Esophagus squamous epithelium (tissue), 5 donors: ENCODE data around the gene IVD. TPM values are rescaled to one million over a fixed set of nuclear protein-coding genes. Genes with fewer than 3 reads are reported as not detected.

Experiments
- DNase-seq: peaks from one replicate; lab custom pipeline; 2025; lab: John Stamatoyannopoulos, UW
- H3K27ac ChIP-seq, 4 donors: fragments of 200-600 bp; sonication (generic); one replicate each; pipeline ENCODE4 v1.5.1; 2016 to 2019; ENCODE audit warnings: mild to moderate bottlenecking in 1 of 4
- H3K27me3 ChIP-seq, 4 donors: fragments of 200-600 bp; sonication (generic); 1 replicate in 3 of 4; 2 replicates in 1 of 4; pipeline versions ENCODE4 v1.5.1 to v1.6.0; 2017 to 2021; ENCODE audit warnings: antibody characterized with exemption in 1 of 4
- H3K36me3 ChIP-seq, 3 donors: fragments of 200-600 bp; sonication (generic); one replicate each; pipeline ENCODE4 v1.5.1; 2016 to 2019
- H3K4me1 ChIP-seq, 3 donors: fragments of 200-600 bp; sonication (generic); one replicate each; pipeline ENCODE4 v1.5.1; 2017 to 2019
- H3K4me3 ChIP-seq, 4 donors: fragments of 200-600 bp; sonication (generic); 1 replicate in 3 of 4; 2 replicates in 1 of 4; pipeline ENCODE4 v1.5.1; 2016 to 2019; ENCODE audit warnings: mild to moderate bottlenecking in 2 of 4, moderate library complexity in 1 of 4
- H3K9me3 ChIP-seq, 3 donors: fragments of 200-600 bp; sonication (generic); one replicate each; pipeline ENCODE4 v1.5.1; 2016 to 2019
- POLR2A ChIP-seq, 4 donors: fragments of 450-650 bp; IDR thresholded peaks; one replicate each; pipeline ENCODE4 v1.6.1; 2017; ENCODE audit warnings: antibody characterized with exemption in 4 of 4, mild to moderate bottlenecking in 4 of 4, moderate library complexity in 3 of 4
- WGBS, 2 donors: methylation state at CpG; one replicate each; pipeline ENCODE4 v1.1.5; 2018; 5-methylcytosine and 5-hydroxymethylcytosine counted together
- intact Hi-C: fragments of 100-400 bp; cut with DNase I; formaldehyde crosslinking; loops from one replicate; pipeline ENCODE4 v1.15.0; 2022
- total RNA-seq, 4 donors: library from RNA; depleted of rRNA; stranded (reverse); fragments of >200 nt; gene quantifications; one replicate each; pipeline ENCODE4 v1.1.0, GENCODE V29; 2016
- TF ChIP-seq, protein P1 (sequence below), 6 experiments: fragments of 450-650 bp in 4 of 6; fragments of 200-600 bp in 2 of 6; sonication (generic) in 2 of 6; IDR thresholded peaks; one replicate each; pipeline ENCODE4 v1.5.1; 2016 to 2019; ENCODE audit warnings: antibody characterized with exemption in 6 of 6, mild to moderate bottlenecking in 4 of 6, moderate library complexity in 4 of 6
- donor health status: DM: yes; HTN: yes; CAD: no.

The IVD gene
- total RNA-seq, 4 donors from 2014 or later = 10.7 to 42.2 (median 15.4) TPM

GRCh38 chr15:40436892-40437751, 31.5 kb downstream of the IVD start:
- H3K4me1 ChIP-seq = peaks cover 18 to 57% (median 22%) of the 10 kb centered on the region in 3 donors
- intact Hi-C loops = no loop called here

GRCh38 chr15:40437752-40438687, 32.4 kb downstream of the IVD start:
- Histone ChIP-seq H3K27ac (no peak overlapping the region), H3K9me3 (no peaks in the 10 kb centered on the region), H3K27me3 (peaks cover 0 to 59% (median 5%) of the 10 kb centered on the region in 4 donors), H3K4me1 (peaks cover 25 to 66% (median 28%) of the 10 kb centered on the region in 3 donors), H3K4me3 (no peak overlapping the region), H3K36me3 (no peaks in the 10 kb centered on the region)
- 47 to 56% methylated on average over 9 to 14 of the region's 21 CpGs for WGBS, 2 donors
- no peak for DNase-seq
- intact Hi-C loops = no loop called here
- TF ChIP-seq POLR2A (IDR thresholded peaks at IDR 0.05) = no peak
- TF ChIP-seq, protein P1, sequence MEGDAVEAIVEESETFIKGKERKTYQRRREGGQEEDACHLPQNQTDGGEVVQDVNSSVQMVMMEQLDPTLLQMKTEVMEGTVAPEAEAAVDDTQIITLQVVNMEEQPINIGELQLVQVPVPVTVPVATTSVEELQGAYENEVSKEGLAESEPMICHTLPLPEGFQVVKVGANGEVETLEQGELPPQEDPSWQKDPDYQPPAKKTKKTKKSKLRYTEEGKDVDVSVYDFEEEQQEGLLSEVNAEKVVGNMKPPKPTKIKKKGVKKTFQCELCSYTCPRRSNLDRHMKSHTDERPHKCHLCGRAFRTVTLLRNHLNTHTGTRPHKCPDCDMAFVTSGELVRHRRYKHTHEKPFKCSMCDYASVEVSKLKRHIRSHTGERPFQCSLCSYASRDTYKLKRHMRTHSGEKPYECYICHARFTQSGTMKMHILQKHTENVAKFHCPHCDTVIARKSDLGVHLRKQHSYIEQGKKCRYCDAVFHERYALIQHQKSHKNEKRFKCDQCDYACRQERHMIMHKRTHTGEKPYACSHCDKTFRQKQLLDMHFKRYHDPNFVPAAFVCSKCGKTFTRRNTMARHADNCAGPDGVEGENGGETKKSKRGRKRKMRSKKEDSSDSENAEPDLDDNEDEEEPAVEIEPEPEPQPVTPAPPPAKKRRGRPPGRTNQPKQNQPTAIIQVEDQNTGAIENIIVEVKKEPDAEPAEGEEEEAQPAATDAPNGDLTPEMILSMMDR (IDR thresholded peaks at IDR 0.05) = no peak

More at GRCh38 chr15:40436892-40437751, 31.5 kb downstream of the IVD start:
- DNase-seq = no peak
- no peaks in the 10 kb centered on the region for H3K36me3 ChIP-seq
- 5 to 13% methylated on average over 4 to 8 of the region's 17 CpGs for WGBS, 2 donors
- H3K4me3 ChIP-seq = peak overlapping the region in 3 of 4 donors; percentile 33 to 59 (median 45)
- H3K9me3 ChIP-seq = no peaks in the 10 kb centered on the region
- TF ChIP-seq POLR2A (IDR thresholded peaks at IDR 0.05) = no peak
- TF ChIP-seq, protein P1 (IDR thresholded peaks at IDR 0.05) = no peak
- H3K27ac ChIP-seq = no peak overlapping the region
- peaks cover 0 to 59% (median 5%) of the 10 kb centered on the region in 4 donors for H3K27me3 ChIP-seq

GRCh38 chr15:40438712-40439111, 33.1 kb downstream of the IVD start:
- H3K36me3 ChIP-seq = no peaks in the 10 kb centered on the region
- H3K27me3 ChIP-seq = peaks cover 0 to 59% (median 5%) of the 10 kb centered on the region in 4 donors
- no peak overlapping the region for H3K27ac ChIP-seq
- WGBS, 2 donors = 41 to 59% methylated on average over 3 to 9 of the region's 12 CpGs
- TF ChIP-seq POLR2A (IDR thresholded peaks at IDR 0.05) = no peak
- TF ChIP-seq, protein P1 (IDR thresholded peaks at IDR 0.05) = no peak
- H3K4me1 ChIP-seq = peaks cover 28 to 73% (median 32%) of the 10 kb centered on the region in 3 donors
- H3K4me3 ChIP-seq = no peak overlapping the region
- DNase-seq = no peak
- H3K9me3 ChIP-seq = no peaks in the 10 kb centered on the region
- intact Hi-C loops = no loop called here

- intact Hi-C loops = no loop called here
- Histone ChIP-seq H3K27me3 (peaks cover 0 to 53% (median 5%) of the 10 kb centered on the region in 4 donors), H3K4me1 (peaks cover 28 to 81% (median 36%) of the 10 kb centered on the region in 3 donors), H3K9me3 (no peaks in the 10 kb centered on the region), H3K36me3 (no peaks in the 10 kb centered on the region), H3K4me3 (peak overlapping the region; percentile 74 to 96 (median 94)), H3K27ac (peak overlapping the region in 1 of 4 donors; percentile 51)
- DNase-seq = no peak
- no peak for TF ChIP-seq POLR2A (IDR thresholded peaks at IDR 0.05)
- TF ChIP-seq, protein P1 (IDR thresholded peaks at IDR 0.05) = no peak
- 11 to 13% methylated on average over 3 to 6 of the region's 15 CpGs for WGBS, 2 donors
Measured at GRCh38 chr15:40439461-40439959, 33.9 kb downstream of the IVD start.
